ENCODE data around the gene HBZ. TPM values are rescaled to one million over a fixed set of nuclear protein-coding genes. Genes with fewer than 3 reads are reported as not detected.
"Not testable (repeated sequence)": the region's sequence is repeated elsewhere in the genome, so short reads cannot be mapped to it uniquely, and the experiment has no call there.

HBZ gene
- total RNA-seq, 1 donor from 2014 or later: not detected

DNA sequence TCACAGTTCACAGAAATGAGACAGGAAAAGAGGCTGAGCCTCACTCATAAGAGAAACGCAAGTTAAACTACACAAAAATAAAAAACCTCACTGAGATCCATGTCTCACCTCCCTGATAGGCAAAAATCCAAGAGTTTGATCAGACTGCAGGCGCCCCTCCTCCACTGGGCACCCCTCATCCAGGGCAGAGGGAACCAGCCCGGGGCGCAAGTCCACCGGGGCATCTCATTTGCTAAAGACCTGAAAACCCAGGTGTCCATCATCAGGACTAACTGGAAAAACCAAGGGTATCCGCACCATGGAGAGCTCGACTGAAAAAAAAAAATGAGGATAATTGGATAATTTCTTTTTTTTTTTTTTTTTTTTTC, 2.6 kb downstream of the HBZ start:
- Mint-ChIP-seq H3K4me3 (ENCODE audit: unreplicated experiment) (peak overlapping the region; percentile 66), H3K27ac (ENCODE audit: unreplicated experiment) (no peak overlapping the region), H3K4me1 (ENCODE audit: unreplicated experiment) (peaks cover 5% of the 10 kb centered on the region), H3K9me3 (ENCODE audit: unreplicated experiment) (no peaks in the 10 kb centered on the region), H3K27me3 (ENCODE audit: unreplicated experiment) (peaks cover 27% of the 10 kb centered on the region), H3K36me3 (ENCODE audit: unreplicated experiment) (no peaks in the 10 kb centered on the region)
- DNase-seq (ENCODE audit: extremely low spot score, unreplicated experiment): no peak
- TF ChIP-seq, protein P1, sequence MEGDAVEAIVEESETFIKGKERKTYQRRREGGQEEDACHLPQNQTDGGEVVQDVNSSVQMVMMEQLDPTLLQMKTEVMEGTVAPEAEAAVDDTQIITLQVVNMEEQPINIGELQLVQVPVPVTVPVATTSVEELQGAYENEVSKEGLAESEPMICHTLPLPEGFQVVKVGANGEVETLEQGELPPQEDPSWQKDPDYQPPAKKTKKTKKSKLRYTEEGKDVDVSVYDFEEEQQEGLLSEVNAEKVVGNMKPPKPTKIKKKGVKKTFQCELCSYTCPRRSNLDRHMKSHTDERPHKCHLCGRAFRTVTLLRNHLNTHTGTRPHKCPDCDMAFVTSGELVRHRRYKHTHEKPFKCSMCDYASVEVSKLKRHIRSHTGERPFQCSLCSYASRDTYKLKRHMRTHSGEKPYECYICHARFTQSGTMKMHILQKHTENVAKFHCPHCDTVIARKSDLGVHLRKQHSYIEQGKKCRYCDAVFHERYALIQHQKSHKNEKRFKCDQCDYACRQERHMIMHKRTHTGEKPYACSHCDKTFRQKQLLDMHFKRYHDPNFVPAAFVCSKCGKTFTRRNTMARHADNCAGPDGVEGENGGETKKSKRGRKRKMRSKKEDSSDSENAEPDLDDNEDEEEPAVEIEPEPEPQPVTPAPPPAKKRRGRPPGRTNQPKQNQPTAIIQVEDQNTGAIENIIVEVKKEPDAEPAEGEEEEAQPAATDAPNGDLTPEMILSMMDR (IDR thresholded peaks at IDR 0.05): no peak

DNA sequence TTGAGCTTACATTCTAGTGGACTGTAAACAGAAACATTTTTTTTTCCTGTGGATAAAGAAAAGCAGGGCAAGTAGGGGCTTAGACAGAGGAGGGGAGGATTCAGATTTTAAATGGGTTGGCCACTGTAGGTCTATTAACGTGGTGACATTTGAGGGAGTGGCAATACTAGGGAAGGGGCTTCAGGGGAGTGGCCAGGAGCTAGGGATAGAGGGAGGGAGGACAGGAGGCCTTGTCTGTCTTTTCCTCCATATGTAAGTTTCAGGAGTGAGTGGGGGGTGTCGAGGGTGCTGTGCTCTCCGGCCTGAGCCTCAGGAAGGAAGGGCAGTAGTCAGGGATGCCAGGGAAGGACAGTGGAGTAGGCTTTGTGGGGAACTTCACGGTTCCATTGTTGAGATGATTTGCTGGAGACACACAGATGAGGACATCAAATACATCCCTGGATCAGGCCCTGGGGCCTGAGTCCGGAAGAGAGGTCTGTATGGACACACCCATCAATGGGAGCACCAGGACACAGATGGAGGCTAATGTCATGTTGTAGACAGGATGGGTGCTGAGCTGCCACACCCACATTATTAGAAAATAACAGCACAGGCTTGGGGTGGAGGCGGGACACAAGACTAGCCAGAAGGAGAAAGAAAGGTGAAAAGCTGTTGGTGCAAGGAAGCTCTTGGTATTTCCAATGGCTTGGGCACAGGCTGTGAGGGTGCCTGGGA, 6.8 kb downstream of the HBZ start:
- Mint-ChIP-seq H3K9me3 (ENCODE audit: unreplicated experiment) (no peaks in the 10 kb centered on the region), H3K4me1 (ENCODE audit: unreplicated experiment) (peaks cover 5% of the 10 kb centered on the region), H3K4me3 (ENCODE audit: unreplicated experiment) (no peak overlapping the region), H3K27ac (ENCODE audit: unreplicated experiment) (no peak overlapping the region), H3K36me3 (ENCODE audit: unreplicated experiment) (no peaks in the 10 kb centered on the region), H3K27me3 (ENCODE audit: unreplicated experiment) (peaks cover 28% of the 10 kb centered on the region)
- no peak for DNase-seq (ENCODE audit: extremely low spot score, unreplicated experiment)
- TF ChIP-seq, protein P1 (IDR thresholded peaks at IDR 0.05): no peak

DNA sequence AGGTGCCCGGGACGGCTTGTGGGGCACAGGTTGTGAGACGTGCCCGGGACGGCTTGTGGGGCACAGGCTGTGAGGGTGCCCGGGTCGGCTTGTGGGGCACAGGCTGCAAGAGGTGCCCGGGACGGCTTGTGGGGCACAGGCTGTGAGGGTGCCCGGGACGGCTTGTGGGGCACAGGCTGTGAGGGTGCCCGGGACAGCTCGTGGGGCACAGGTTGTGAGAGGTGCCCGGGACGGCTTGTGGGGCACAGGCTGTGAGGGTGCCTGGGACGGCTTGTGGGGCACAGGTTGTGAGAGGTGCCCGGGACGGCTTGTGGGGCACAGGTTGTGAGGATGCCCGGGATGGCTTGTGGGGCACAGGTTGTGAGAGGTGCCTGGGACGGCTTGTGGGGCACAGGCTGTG, 7.8 kb downstream of the HBZ start:
- H3K27me3 Mint-ChIP-seq (ENCODE audit: unreplicated experiment): peaks cover 23% of the 10 kb centered on the region

DNA sequence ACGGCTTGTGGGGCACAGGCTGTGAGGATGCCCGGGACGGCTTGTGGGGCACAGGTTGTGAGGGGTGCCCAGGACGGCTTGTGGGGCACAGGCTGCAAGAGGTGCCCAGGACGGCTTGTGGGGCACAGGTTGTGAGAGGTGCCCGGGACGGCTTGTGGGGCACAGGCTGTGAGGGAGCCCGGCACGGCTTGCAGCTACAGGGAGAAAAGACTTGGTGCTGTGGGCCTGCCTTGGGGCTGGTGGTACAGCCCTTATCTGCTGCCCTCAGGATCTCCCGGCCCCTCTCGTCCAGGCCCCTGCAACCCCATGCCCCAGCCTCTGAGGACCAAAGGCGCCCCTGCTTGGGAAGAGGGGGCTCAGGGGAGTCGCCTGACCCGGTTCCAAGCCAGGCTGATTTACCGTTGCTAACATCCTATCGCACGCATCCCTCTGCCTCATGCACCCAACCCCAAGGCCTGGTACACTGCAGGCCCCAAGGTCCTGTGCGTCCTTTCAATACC, 8.3 kb downstream of the HBZ start:
- no peak for DNase-seq (ENCODE audit: extremely low spot score, unreplicated experiment)
- no peak overlapping the region for H3K4me3 Mint-ChIP-seq (ENCODE audit: unreplicated experiment)
- H3K36me3 Mint-ChIP-seq (ENCODE audit: unreplicated experiment): no peaks in the 10 kb centered on the region
- peaks cover 23% of the 10 kb centered on the region for H3K27me3 Mint-ChIP-seq (ENCODE audit: unreplicated experiment)
- H3K27ac Mint-ChIP-seq (ENCODE audit: unreplicated experiment): no peak overlapping the region
- no peaks in the 10 kb centered on the region for H3K9me3 Mint-ChIP-seq (ENCODE audit: unreplicated experiment)
- TF ChIP-seq, protein P1 (IDR thresholded peaks at IDR 0.05): no peak
- H3K4me1 Mint-ChIP-seq (ENCODE audit: unreplicated experiment): peaks cover 6% of the 10 kb centered on the region

More for the DNA sequence above, 7.8 kb downstream of the HBZ start:
- not testable (repeated sequence) for H3K36me3 Mint-ChIP-seq (ENCODE audit: unreplicated experiment); H3K4me3 Mint-ChIP-seq (ENCODE audit: unreplicated experiment); H3K9me3 Mint-ChIP-seq (ENCODE audit: unreplicated experiment); DNase-seq (ENCODE audit: extremely low spot score, unreplicated experiment); H3K27ac Mint-ChIP-seq (ENCODE audit: unreplicated experiment); H3K4me1 Mint-ChIP-seq (ENCODE audit: unreplicated experiment)

DNA sequence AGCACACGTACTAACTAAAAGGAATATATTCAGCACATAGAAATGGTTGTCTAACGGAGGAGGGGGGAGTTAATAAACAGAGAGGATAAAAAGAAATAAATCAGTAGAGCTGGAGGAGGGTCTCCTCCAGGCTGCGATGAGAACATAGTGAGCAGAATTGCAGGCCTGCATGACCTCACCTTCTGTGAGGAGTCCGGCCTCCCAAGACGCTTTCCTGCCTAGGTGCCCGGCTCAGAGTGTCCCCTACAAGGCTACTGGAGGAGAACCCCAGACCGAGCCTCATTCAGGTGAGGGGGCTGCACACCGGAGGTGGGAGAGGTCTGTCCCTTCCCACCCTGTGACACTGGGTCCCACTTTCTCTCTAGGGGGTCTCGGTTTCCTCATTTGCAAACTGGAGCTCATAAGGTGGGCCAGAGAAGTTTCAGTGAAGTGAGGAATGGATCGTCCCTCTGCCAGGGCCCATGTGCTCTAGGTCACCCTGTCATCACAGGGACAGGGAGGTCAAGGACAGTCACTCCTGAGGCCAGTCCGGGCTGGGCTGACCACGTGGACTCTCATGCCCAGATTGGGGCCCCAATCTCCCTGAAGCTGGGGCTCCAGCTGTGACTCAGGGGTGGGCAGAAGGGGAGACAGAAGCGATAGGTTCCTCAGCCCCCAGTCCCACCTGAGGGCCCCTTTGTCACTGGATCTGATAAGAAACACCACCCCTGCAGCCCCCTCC, 10.0 kb downstream of the HBZ start:
- Mint-ChIP-seq H3K9me3 (ENCODE audit: unreplicated experiment) (no peaks in the 10 kb centered on the region), H3K4me3 (ENCODE audit: unreplicated experiment) (no peak overlapping the region), H3K27me3 (ENCODE audit: unreplicated experiment) (peaks cover 32% of the 10 kb centered on the region), H3K4me1 (ENCODE audit: unreplicated experiment) (peaks cover 6% of the 10 kb centered on the region), H3K27ac (ENCODE audit: unreplicated experiment) (no peak overlapping the region), H3K36me3 (ENCODE audit: unreplicated experiment) (no peaks in the 10 kb centered on the region)
- DNase-seq (ENCODE audit: extremely low spot score, unreplicated experiment): no peak
- TF ChIP-seq, protein P1 (IDR thresholded peaks at IDR 0.05): no peak

DNA sequence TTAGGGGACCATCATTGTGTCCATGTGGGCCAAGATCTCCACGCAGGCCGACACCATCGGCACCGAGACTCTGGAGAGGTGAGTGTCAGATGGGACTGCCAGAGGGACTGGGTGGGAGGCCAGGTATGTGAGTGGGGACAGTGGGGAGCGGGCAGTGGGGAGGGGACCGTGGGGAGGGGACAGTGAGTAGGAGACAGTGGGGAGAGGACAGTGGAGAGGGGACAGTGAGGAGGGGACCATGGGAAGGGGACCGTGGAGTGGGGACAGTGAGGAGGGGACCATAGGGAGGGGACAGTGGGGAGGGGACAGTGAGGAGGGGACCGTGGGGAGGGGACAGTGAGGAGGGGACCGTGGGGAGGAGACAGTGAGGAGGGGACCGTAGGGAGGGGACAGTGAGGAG, 10.7 kb downstream of the HBZ start:
- peaks cover 32% of the 10 kb centered on the region for H3K27me3 Mint-ChIP-seq (ENCODE audit: unreplicated experiment)
- not testable (repeated sequence) for H3K4me3 Mint-ChIP-seq (ENCODE audit: unreplicated experiment); DNase-seq (ENCODE audit: extremely low spot score, unreplicated experiment)

DNA sequence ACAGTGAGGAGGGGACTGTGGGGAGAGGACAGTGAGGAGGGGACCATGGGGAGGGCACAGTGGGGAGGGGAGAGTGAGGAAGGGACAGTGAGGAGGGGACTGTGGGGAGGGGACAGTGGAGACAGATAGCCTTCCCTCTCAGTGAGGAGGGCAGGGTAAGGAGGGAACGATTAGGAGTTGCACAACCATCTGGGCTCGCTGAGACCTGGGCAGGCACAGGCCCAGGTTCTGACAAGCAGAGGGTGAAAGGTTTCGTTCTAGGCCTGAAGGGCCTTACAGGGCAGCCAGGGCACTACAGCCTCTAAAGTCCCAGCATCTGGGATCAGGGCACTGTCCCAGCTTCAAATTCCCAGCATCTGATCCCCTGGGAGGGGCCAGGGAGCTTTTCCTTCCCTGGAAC, 11.3 kb downstream of the HBZ start:
- not testable (repeated sequence) for H3K4me1 Mint-ChIP-seq (ENCODE audit: unreplicated experiment); H3K4me3 Mint-ChIP-seq (ENCODE audit: unreplicated experiment); H3K27ac Mint-ChIP-seq (ENCODE audit: unreplicated experiment); H3K36me3 Mint-ChIP-seq (ENCODE audit: unreplicated experiment); H3K9me3 Mint-ChIP-seq (ENCODE audit: unreplicated experiment); DNase-seq (ENCODE audit: extremely low spot score, unreplicated experiment)
- peaks cover 33% of the 10 kb centered on the region for H3K27me3 Mint-ChIP-seq (ENCODE audit: unreplicated experiment)

More for the DNA sequence above, 10.7 kb downstream of the HBZ start:
- H3K36me3 Mint-ChIP-seq (ENCODE audit: unreplicated experiment); H3K4me1 Mint-ChIP-seq (ENCODE audit: unreplicated experiment); H3K27ac Mint-ChIP-seq (ENCODE audit: unreplicated experiment); H3K9me3 Mint-ChIP-seq (ENCODE audit: unreplicated experiment): not testable (repeated sequence)

DNA sequence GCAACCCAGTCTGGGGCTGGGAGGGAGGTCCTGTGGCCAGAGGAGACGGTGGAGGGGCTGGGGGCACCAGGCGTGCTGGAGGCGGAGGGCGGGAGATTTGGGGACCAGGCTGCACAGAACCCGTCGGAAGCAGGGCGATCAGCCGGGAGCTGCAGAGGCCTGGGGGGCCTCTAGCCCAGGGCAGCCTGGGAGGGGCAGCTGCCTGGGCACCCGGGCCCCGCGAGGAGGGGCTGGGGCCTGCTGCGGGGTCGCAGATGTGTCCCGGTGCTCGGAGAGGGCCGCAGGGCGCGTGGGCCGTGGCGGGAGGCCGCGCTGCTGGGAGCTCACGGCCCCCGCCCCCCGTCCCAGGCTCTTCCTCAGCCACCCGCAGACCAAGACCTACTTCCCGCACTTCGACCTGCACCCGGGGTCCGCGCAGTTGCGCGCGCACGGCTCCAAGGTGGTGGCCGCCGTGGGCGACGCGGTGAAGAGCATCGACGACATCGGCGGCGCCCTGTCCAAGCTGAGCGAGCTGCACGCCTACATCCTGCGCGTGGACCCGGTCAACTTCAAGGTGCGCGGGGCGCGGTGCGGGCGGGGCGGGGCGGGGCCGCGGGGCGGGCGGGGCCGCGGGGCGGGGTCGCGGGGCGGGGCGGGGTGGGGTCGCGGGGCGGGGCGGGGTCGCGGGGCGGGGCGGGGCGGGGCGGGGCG, 11.8 kb downstream of the HBZ start:
- H3K9me3 Mint-ChIP-seq (ENCODE audit: unreplicated experiment); H3K36me3 Mint-ChIP-seq (ENCODE audit: unreplicated experiment); H3K27ac Mint-ChIP-seq (ENCODE audit: unreplicated experiment); H3K4me3 Mint-ChIP-seq (ENCODE audit: unreplicated experiment); DNase-seq (ENCODE audit: extremely low spot score, unreplicated experiment); H3K4me1 Mint-ChIP-seq (ENCODE audit: unreplicated experiment): not testable (repeated sequence)
- H3K27me3 Mint-ChIP-seq (ENCODE audit: unreplicated experiment): peaks cover 32% of the 10 kb centered on the region
